ENCODE data around the gene ATXN1L.

The ATXN1L gene

DNA sequence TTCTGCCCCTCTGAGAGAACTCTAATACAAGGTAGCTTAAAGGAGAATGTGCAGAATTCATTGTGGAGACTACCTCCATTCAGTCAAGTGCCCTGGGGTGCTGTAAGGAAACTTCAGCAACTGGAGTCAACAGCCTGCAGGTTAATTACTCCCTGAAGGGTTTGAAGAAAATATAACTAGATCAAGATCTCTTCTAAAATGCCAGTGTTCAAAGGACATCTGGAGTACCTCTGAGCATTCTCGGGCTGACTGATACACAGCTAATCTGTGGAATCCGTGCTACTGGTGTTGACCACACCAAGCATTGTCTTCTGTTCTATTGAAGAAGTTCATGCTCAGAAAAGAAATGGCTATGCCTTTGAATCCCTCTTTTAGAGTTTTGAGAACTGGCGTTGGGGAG, 11.5 kb upstream of the ATXN1L start:
- H3K27me3 Mint-ChIP-seq = no peaks in the 10 kb centered on the region
- DNase-seq = no peak

DNA sequence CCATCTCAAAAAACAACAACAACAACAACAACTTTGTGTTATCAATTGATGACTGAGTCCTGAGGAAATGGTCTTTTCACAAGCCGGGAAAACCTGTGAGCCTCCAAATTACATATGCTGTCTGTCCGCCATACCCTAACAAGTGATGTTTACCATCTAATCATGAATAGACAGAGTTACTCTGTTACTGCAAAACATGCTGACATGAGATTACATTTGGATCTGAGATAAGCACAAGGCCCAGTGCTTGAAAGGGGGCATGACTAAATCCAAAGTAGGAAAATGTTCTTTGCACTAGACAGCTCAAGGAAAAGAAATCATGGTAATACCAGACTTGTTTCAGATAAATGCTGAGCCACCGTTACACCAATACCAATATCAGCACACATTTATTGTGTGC, 8.6 kb upstream of the ATXN1L start:
- no peaks in the 10 kb centered on the region for H3K36me3 Mint-ChIP-seq (ENCODE audit: insufficient read depth)
- no peak overlapping the region for H3K4me3 Mint-ChIP-seq
- no peaks in the 10 kb centered on the region for H3K4me1 Mint-ChIP-seq (ENCODE audit: low read depth in 2 of 2)
- H3K27me3 Mint-ChIP-seq = no peaks in the 10 kb centered on the region
- ATAC-seq (replicated peaks) (no peak), DNase-seq (no peak)
- H3K9me3 Mint-ChIP-seq = no peaks in the 10 kb centered on the region
- no peak overlapping the region for H3K27ac Mint-ChIP-seq

More for the DNA sequence above, 11.5 kb upstream of the ATXN1L start:
- no peak for ATAC-seq (replicated peaks)
- Mint-ChIP-seq H3K27ac (no peak overlapping the region), H3K9me3 (no peaks in the 10 kb centered on the region), H3K4me3 (no peak overlapping the region), H3K4me1 (ENCODE audit: low read depth in 2 of 2) (no peaks in the 10 kb centered on the region), H3K36me3 (ENCODE audit: insufficient read depth) (no peaks in the 10 kb centered on the region)

DNA sequence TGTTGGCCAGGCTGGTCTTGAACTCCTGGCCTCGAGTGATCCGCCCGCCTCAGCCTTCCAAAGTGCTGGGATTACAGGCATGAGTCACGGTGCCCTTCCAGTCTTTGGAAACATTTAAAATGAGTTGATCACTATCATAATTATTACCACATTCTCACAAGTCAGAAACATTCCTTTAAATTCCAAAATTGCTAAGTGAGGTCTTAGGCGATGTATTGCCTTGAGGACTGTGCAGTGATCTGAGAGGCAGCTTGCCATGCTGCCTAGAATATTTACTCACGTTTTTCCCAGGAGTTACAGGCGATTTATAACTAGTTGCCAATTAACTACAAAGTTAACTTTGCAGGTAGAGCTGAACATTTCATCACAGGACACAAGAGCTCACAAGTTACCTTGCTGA, 5.7 kb upstream of the ATXN1L start:
- Mint-ChIP-seq H3K4me1 (ENCODE audit: low read depth in 2 of 2) (peaks cover 1% of the 10 kb centered on the region in 2 donors), H3K4me3 (no peak overlapping the region), H3K27ac (no peak overlapping the region), H3K36me3 (ENCODE audit: insufficient read depth) (no peaks in the 10 kb centered on the region), H3K27me3 (no peaks in the 10 kb centered on the region), H3K9me3 (no peaks in the 10 kb centered on the region)
- no peak for DNase-seq
- ATAC-seq (replicated peaks) = no peak

DNA sequence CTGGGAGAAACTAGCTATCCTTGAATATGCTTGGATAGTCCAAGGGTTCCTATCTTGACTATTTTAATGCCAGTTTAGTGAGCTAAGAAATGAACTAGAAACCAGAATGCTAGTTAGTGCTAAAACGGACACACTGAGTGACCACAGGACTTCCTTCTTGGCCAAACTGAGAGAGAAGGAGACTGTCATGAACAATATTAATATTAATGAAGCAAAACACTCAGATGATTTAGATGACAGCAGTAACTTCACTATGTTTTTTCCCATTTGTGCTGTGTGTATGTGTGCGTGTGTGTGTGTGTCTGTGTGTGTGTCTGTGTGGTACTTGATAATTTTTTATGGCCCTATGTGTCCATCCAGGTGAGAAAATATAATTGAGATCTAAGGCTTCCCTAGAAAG, 2.2 kb upstream of the ATXN1L start:
- H3K36me3 Mint-ChIP-seq (ENCODE audit: insufficient read depth) = peaks cover 23% of the 10 kb centered on the region
- H3K9me3 Mint-ChIP-seq = no peaks in the 10 kb centered on the region
- DNase-seq = no peak
- no peak for ATAC-seq (replicated peaks)
- H3K4me1 Mint-ChIP-seq (ENCODE audit: low read depth in 2 of 2) = peaks cover 15 to 30% of the 10 kb centered on the region in 2 donors
- no peak overlapping the region for H3K27ac Mint-ChIP-seq
- H3K4me3 Mint-ChIP-seq = no peak overlapping the region
- no peaks in the 10 kb centered on the region for H3K27me3 Mint-ChIP-seq

DNA sequence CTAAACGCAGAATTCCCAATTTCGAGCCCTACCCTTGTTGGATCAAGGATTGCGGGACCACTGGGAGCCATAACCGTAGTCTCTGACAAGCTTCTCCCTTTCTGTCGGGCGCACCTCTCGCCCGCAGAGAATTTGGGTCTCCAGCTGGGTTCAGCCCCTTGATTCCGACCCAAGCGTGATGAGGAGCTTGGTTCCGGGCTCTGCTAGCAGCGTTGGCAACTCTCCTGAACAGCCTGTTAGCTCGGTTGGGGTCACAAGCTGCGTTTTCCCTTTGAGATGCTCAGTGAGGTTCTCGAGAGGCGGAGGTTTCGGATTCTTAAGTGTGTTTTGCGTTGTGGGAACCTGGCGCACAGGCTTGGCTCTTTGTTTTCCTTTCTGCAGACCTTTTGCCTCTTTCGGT, 655 bp downstream of the ATXN1L start:
- H3K27ac Mint-ChIP-seq = peak overlapping the region; percentile 97 to 98
- H3K36me3 Mint-ChIP-seq (ENCODE audit: insufficient read depth) = peaks cover 51% of the 10 kb centered on the region
- DNase-seq = peak in 2 of 3 experiments; percentile 7 to 17
- peaks cover 19 to 38% of the 10 kb centered on the region in 2 donors for H3K4me1 Mint-ChIP-seq (ENCODE audit: low read depth in 2 of 2)
- no peak for ATAC-seq (replicated peaks)
- no peaks in the 10 kb centered on the region for H3K27me3 Mint-ChIP-seq
- peak overlapping the region; percentile 94 to 98 for H3K4me3 Mint-ChIP-seq
- H3K9me3 Mint-ChIP-seq = no peaks in the 10 kb centered on the region

DNA sequence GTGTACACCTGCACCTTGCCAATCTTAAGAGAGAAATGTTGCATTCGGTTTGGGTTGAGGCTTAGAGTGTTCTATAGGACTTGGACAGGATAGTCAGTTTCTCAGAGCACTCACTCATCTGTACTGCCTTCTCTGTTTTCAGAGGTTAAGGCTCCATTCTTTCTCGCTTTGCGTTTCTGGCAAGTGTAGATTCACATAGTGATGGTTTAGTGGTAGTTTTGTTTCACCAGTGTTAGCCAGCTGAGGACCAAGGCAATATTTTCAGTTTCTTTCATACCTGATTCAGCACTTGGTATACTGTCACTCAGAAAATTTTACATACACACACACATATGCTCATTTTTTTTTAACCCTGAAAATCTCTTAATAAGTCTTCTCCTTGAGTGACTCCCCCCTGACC, 1.3 kb downstream of the ATXN1L start:
- H3K9me3 Mint-ChIP-seq = no peaks in the 10 kb centered on the region
- peak overlapping the region; percentile 94 to 98 for H3K4me3 Mint-ChIP-seq
- peak overlapping the region; percentile 97 to 98 for H3K27ac Mint-ChIP-seq
- no peaks in the 10 kb centered on the region for H3K27me3 Mint-ChIP-seq
- H3K4me1 Mint-ChIP-seq (ENCODE audit: low read depth in 2 of 2) = peaks cover 22 to 43% of the 10 kb centered on the region in 2 donors
- H3K36me3 Mint-ChIP-seq (ENCODE audit: insufficient read depth) = peaks cover 57% of the 10 kb centered on the region
- DNase-seq (no peak), ATAC-seq (replicated peaks) (no peak)

DNA sequence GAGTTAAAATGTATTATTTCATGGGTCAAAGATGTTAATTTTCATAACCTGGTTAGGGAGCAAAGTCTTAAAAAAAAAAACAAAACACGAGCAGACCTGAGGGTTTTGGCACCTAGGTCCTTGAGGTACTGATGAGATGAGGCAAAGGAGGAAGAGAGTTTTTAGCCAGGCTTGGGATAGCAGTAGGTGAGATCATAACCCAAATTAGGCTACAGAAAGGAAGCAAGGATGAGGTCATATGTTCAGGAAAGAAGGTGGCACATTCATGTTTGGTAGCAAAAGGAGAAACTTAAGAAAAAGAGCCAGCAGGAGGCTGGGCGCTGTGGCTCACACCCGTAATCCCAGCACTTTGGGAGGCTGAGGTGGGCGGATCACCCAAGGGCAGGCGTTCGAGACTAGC, 2.8 kb downstream of the ATXN1L start:
- Mint-ChIP-seq H3K27me3 (no peaks in the 10 kb centered on the region), H3K36me3 (ENCODE audit: insufficient read depth) (peaks cover 68% of the 10 kb centered on the region), H3K27ac (no peak overlapping the region), H3K9me3 (no peaks in the 10 kb centered on the region), H3K4me1 (ENCODE audit: low read depth in 2 of 2) (peaks cover 32 to 52% of the 10 kb centered on the region in 2 donors), H3K4me3 (no peak overlapping the region)
- ATAC-seq (replicated peaks) (no peak), DNase-seq (no peak)

DNA sequence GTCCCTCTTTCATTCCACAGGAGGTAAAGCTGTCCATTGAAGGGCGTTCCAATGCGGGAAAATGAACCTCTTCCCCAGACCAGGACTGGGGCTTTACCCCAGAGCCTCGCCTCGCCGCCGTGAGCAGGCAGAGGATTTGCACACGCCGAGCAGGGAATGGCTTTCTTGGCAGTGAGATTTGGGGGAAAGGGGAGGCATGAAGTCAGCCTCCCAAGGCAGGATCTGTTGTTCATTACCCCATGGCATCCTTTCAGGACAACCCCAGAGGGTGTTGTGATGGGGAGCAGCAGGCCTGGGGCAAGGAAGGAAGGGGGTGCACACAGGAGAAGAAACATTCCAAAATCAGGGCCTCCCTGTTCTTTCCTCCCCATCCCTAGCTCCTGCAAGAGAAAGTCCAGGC, 6.0 kb downstream of the ATXN1L start:
- no peaks in the 10 kb centered on the region for H3K27me3 Mint-ChIP-seq
- no peak for ATAC-seq (replicated peaks)
- peak overlapping the region; percentile 65 to 85 for H3K27ac Mint-ChIP-seq
- no peaks in the 10 kb centered on the region for H3K9me3 Mint-ChIP-seq
- peaks cover 58% of the 10 kb centered on the region for H3K36me3 Mint-ChIP-seq (ENCODE audit: insufficient read depth)
- H3K4me1 Mint-ChIP-seq (ENCODE audit: low read depth in 2 of 2) = peaks cover 45 to 65% of the 10 kb centered on the region in 2 donors
- H3K4me3 Mint-ChIP-seq = no peak overlapping the region
- no peak for DNase-seq

DNA sequence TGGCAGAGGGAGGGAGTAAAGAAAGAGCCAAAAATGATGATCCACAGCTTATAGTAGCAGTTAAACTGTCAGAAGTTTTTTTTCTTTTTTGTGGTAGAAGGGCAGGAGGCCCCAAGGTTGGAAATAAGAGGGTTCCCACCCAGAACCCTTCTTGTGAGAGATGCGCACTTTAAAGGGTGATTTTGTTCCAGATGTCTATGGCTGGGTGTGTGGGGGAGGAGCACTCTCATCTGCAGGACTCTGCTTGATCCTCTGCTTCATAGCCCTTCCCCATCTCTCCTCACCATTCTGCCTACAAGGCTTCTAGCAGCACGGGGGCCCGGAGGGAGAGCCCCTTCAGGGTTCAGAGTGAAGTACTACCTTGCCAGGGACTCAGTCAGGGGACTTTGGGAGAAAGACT, 6.4 kb downstream of the ATXN1L start:
- H3K4me1 Mint-ChIP-seq (ENCODE audit: low read depth in 2 of 2) = peaks cover 42 to 65% of the 10 kb centered on the region in 2 donors
- ATAC-seq (replicated peaks) = no peak

DNA sequence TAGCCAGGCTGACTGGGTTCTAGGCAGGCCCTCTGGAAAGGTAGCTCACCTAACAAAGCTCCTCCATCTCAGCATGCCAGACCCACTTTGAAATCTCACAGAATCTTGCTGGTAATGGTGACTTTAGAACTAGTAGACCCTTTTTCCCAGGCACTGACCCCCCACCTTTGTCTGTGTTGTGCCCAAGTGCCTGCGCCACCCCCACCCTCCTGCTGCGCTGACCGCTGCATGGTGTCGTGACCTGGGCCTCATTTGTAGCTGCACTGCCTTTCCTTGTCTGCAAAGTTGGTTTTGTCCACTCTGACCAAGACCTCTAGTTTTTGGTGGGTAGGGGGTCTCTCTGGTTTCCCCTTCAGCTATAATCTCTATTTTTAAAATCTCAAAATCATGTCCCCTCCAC, 6.8 kb downstream of the ATXN1L start:
- ATAC-seq (replicated peaks) = no peak
- peaks cover 39 to 65% of the 10 kb centered on the region in 2 donors for H3K4me1 Mint-ChIP-seq (ENCODE audit: low read depth in 2 of 2)

More for the DNA sequence above, 6.4 kb downstream of the ATXN1L start:
- no peak overlapping the region for H3K4me3 Mint-ChIP-seq
- DNase-seq = no peak
- H3K27me3 Mint-ChIP-seq = no peaks in the 10 kb centered on the region
- H3K27ac Mint-ChIP-seq = peak overlapping the region; percentile 65 to 85
- H3K9me3 Mint-ChIP-seq = no peaks in the 10 kb centered on the region
- H3K36me3 Mint-ChIP-seq (ENCODE audit: insufficient read depth) = peaks cover 55% of the 10 kb centered on the region

DNA sequence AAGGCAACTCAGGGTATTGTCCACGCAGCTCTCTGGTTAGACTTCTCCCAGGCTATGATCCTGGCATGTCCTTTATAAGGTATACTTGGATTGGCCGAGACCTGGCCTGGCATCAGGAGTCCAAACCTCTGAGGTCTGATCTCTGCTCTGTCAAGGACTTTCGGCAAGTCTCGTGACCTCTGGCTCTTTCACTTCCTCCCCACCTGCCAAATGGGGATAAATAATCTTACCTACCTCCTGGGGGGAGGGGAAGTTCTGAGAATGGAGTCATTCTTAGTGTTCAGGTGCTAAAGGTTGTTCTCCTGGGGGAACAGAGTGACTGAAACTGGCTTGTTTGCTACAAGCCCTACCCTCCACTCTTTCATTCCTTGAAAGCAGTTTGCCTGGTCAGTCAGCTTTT, 7.6 kb downstream of the ATXN1L start:
- no peaks in the 10 kb centered on the region for H3K27me3 Mint-ChIP-seq
- H3K4me3 Mint-ChIP-seq = no peak overlapping the region
- H3K9me3 Mint-ChIP-seq = no peaks in the 10 kb centered on the region
- DNase-seq (no peak), ATAC-seq (replicated peaks) (no peak)
- H3K4me1 Mint-ChIP-seq (ENCODE audit: low read depth in 2 of 2) = peaks cover 37 to 59% of the 10 kb centered on the region in 2 donors
- H3K36me3 Mint-ChIP-seq (ENCODE audit: insufficient read depth) = peaks cover 50% of the 10 kb centered on the region
- peak overlapping the region; percentile 85 to 90 for H3K27ac Mint-ChIP-seq

More for the DNA sequence above, 6.8 kb downstream of the ATXN1L start:
- no peak for DNase-seq
- Mint-ChIP-seq H3K4me3 (no peak overlapping the region), H3K9me3 (no peaks in the 10 kb centered on the region), H3K36me3 (ENCODE audit: insufficient read depth) (peaks cover 55% of the 10 kb centered on the region), H3K27me3 (no peaks in the 10 kb centered on the region), H3K27ac (peak overlapping the region; percentile 65 to 85)

DNA sequence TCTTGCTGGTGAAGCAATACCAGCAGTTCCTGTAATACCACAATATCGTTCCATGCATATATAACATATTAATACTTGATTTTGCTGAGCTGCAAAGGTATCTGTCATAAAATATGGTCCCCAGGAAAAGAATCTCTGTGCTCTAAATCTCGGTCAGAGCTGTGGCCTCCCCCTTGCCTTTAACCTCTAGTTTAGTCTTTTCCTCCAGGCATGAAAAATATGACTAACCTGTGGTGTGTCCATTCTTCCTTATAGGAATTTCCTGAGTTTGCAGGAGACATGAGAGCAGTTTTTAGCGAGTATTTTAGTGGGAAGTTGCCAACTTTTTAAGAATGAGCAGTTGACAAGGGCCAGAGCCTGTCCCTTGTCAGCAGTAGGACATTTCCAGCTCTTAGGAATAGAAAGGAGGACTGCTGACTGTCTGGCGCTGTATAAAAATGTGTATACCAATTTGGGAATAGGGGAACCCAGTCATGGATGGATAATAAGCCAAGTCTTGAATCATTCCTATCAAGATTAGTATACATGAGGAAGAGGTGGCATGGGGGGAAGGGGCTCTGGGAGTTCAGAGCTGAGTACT, 8.7 kb downstream of the ATXN1L start:
- H3K9me3 Mint-ChIP-seq = no peaks in the 10 kb centered on the region
- no peak for ATAC-seq (replicated peaks)
- H3K4me3 Mint-ChIP-seq = peak overlapping the region; percentile 48 to 69
- peaks cover 40% of the 10 kb centered on the region for H3K36me3 Mint-ChIP-seq (ENCODE audit: insufficient read depth)
- H3K27me3 Mint-ChIP-seq = no peaks in the 10 kb centered on the region
- H3K27ac Mint-ChIP-seq = peak overlapping the region; percentile 90 to 92
- DNase-seq = no peak
- H3K4me1 Mint-ChIP-seq (ENCODE audit: low read depth in 2 of 2) = peaks cover 37 to 63% of the 10 kb centered on the region in 2 donors

DNA sequence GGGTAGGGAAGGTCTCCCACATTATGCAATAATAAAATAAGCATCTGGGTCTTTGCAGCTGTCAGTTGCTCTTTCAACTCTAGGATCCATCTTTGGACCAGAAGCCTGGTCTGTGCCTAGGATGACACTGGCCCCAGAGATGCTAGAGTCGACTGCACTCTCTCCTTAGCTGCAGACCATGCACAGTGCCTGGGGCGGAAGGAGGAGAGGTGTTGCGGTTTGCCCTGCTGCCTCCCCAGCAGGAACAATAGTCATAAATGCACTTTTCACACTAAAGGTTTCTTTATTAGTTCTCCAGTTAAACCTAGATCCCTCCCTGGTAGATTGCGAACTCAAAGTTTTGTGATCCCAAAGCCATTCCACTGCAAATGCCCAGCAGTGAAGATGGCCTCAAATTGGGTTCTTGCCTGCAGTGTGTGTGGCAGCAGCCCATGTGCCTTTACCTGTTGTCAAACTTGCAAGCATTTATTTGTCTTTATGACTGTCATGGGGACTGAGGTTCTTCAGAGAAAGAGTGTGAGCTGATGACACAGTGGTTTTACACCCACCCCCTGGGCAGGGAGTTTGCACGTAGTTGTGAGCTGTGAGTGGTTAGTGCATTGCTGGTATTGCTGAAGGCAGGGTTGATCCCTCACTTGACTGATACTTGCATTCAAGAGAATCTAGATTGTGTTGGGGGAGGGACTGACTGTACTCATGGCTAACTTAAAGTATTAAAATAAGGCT, 10.3 kb downstream of the ATXN1L start:
- Mint-ChIP-seq H3K27ac (peak overlapping the region; percentile 90 to 92), H3K4me1 (ENCODE audit: low read depth in 2 of 2) (peaks cover 37 to 60% of the 10 kb centered on the region in 2 donors), H3K27me3 (no peaks in the 10 kb centered on the region), H3K9me3 (no peaks in the 10 kb centered on the region), H3K36me3 (ENCODE audit: insufficient read depth) (peaks cover 34% of the 10 kb centered on the region), H3K4me3 (peak overlapping the region; percentile 61 to 69)
- ATAC-seq (replicated peaks) (peak; percentile 94), DNase-seq (peak; percentile 32 to 60 (median 40))

All from effector memory CD8-positive, alpha-beta T cell (primary cell).